GM12878 (cell line): ENCODE measurements around the gene SLC22A12. TPM values are rescaled to one million over a fixed set of nuclear protein-coding genes. Genes with fewer than 3 reads are reported as not detected.

Source experiments
- ATAC-seq: fragments of 200-7000 bp; cut with Tn5 transposase; 3 replicates; pipeline ENCODE4 v1.9.1; 2020; ENCODE audit warnings: mild to moderate bottlenecking, moderate library complexity
- BruUV-seq: library from RNA; stranded (reverse); fragments of 400-500 nt; replicated peaks from 2 replicates; lab custom pipeline; 2021; lab: Mats Ljungman, UMichigan
- CTCF ChIA-PET: fragments of 300-600 bp; sonication (Branson Sonifier 250); formaldehyde crosslinking; extraction: SDS; loops from one replicate; lab custom pipeline; 2021; ENCODE audit warnings: inconsistent platforms; lab: Yijun Ruan, JAX
- POLR2A ChIA-PET: fragments of 350-600 bp; formaldehyde crosslinking; extraction: SDS; loops from one replicate; lab custom pipeline; 2021; ENCODE audit warnings: inconsistent platforms; lab: Charles Lee
- RAD21 ChIA-PET: fragments of 300-600 bp; sonication (Branson Sonifier 250); formaldehyde crosslinking; loops from one replicate; lab custom pipeline; 2023; ENCODE audit warnings: antibody characterized with exemption; ENCODE audit not compliant: unreplicated experiment; lab: Charles Lee
- SMC1A ChIA-PET: fragments of 300-600 bp; sonication (Branson Sonifier 250); formaldehyde crosslinking; loops from one replicate; lab custom pipeline; 2023; ENCODE audit not compliant: unreplicated experiment, uncharacterized antibody; lab: Charles Lee
- DNase-seq: peaks from one replicate; pipeline ENCODE4 v3.0.0-alpha.2; 2011; ENCODE audit warnings: low read depth, low spot score
- FAIRE-seq: peaks from 3 replicates; lab custom pipeline; 2011; peaks lifted over from hg19 to GRCh38; lab: Jason Lieb, UNC
- H2AFZ ChIP-seq: 2 replicates; pipeline ENCODE4 v1.6.0; 2011; ENCODE audit warnings: low read depth, low read length, control low read depth; ENCODE audit not compliant: control insufficient read depth
- H3K27ac ChIP-seq: 2 replicates; pipeline ENCODE4 v1.5.1; 2011; ENCODE audit warnings: control low read depth; ENCODE audit not compliant: control insufficient read depth, insufficient read depth
- H3K27me3 ChIP-seq, 2 experiments: replicated peaks in 1 of 2; 2 replicates each; pipeline versions ENCODE4 v1.6.0 to v1.6.1; 2011; ENCODE audit warnings: low read length in 1 of 2; ENCODE audit not compliant: control insufficient read depth in 2 of 2, insufficient read depth in 2 of 2
- H3K36me3 ChIP-seq, 2 experiments: 2 replicates each; pipeline ENCODE4 v1.5.1; 2011; ENCODE audit warnings: low read length in 1 of 2; ENCODE audit not compliant: control insufficient read depth in 2 of 2, insufficient read depth in 2 of 2
- H3K4me1 ChIP-seq: 2 replicates; pipeline ENCODE4 v1.6.1; 2011; ENCODE audit warnings: mild to moderate bottlenecking, low read length, moderate library complexity, mixed read lengths; ENCODE audit not compliant: control insufficient read depth, insufficient read depth
- H3K4me2 ChIP-seq: 2 replicates; pipeline ENCODE4 v1.6.0; 2011; ENCODE audit warnings: control low read depth; ENCODE audit not compliant: control insufficient read depth, insufficient read depth
- H3K4me3 ChIP-seq: fragments of 200-600 bp; sonication (generic); 2 replicates; pipeline ENCODE4 v1.5.1; 2016
- H3K79me2 ChIP-seq: 2 replicates; pipeline ENCODE4 v1.6.0; 2011; ENCODE audit warnings: low read length; ENCODE audit not compliant: control insufficient read depth, insufficient read depth
- H3K9ac ChIP-seq: 2 replicates; pipeline ENCODE4 v1.8.0; 2011; ENCODE audit warnings: low read length, control low read depth, mixed read lengths; ENCODE audit not compliant: control insufficient read depth, insufficient read depth
- H3K9me3 ChIP-seq: replicated peaks from 3 replicates; pipeline ENCODE4 v1.5.1; 2011; ENCODE audit warnings: mild to moderate bottlenecking, low read length; ENCODE audit not compliant: control insufficient read depth, insufficient read depth
- H4K20me1 ChIP-seq: 2 replicates; pipeline ENCODE4 v1.6.0; 2011; ENCODE audit not compliant: control insufficient read depth, insufficient read depth
- ASH2L ChIP-seq: fragments of 300-600, 200-600 bp; sonication (generic); IDR thresholded peaks from 2 replicates; pipeline ENCODE4 v1.6.1; 2017; ENCODE audit warnings: low read depth, mild to moderate bottlenecking, borderline replicate concordance
- CBX3 ChIP-seq: fragments of 200-600 bp; sonication (generic); IDR thresholded peaks from 2 replicates; pipeline ENCODE4 v1.6.1; 2016; ENCODE audit warnings: low read depth, borderline replicate concordance
- CHD2 ChIP-seq: IDR thresholded peaks from 2 replicates; pipeline ENCODE4 v1.6.1; 2011; ENCODE audit warnings: low read depth, low read length, improper control_type of control experiment, borderline replicate concordance
- ESRRA ChIP-seq: IDR thresholded peaks from 2 replicates; pipeline ENCODE4 v1.6.1; 2012; ENCODE audit warnings: mild to moderate bottlenecking, low read length, improper control_type of control experiment
- FOS ChIP-seq: IDR thresholded peaks from 3 replicates; pipeline ENCODE4 v1.6.1; 2011; ENCODE audit warnings: borderline replicate concordance; ENCODE audit not compliant: insufficient read length; ENCODE audit errors: extremely low read depth
- IKZF1 ChIP-seq: fragments of 450-650 bp; conservative IDR thresholded peaks from 2 replicates; pipeline ENCODE4 v1.6.1; 2017; ENCODE audit warnings: antibody characterized with exemption, mild to moderate bottlenecking
- MYB ChIP-seq: fragments of 150-350 bp; IDR thresholded peaks from 2 replicates; pipeline ENCODE4 v1.6.1; 2014; ENCODE audit warnings: mild to moderate bottlenecking, low read depth, low read length, borderline replicate concordance
- NKRF ChIP-seq: fragments of 450-650 bp; conservative IDR thresholded peaks from 2 replicates; pipeline ENCODE4 v1.6.1; 2017; ENCODE audit warnings: mild to moderate bottlenecking, moderate library complexity
- NR2C1 ChIP-seq: fragments of 450-650 bp; IDR thresholded peaks from 2 replicates; pipeline ENCODE4 v1.6.1; 2017; ENCODE audit warnings: antibody characterized with exemption, mild to moderate bottlenecking, moderate library complexity
- SMAD5 ChIP-seq: IDR thresholded peaks from 2 replicates; pipeline ENCODE4 v1.6.1; 2016; ENCODE audit warnings: antibody characterized with exemption, low read depth
- SRF ChIP-seq, 2 experiments: IDR thresholded peaks; 2 replicates each; pipeline ENCODE4 v1.6.1; 2011; ENCODE audit warnings: low read depth in 2 of 2, low read length in 2 of 2, mild to moderate bottlenecking in 1 of 2, moderate library complexity in 1 of 2
- SUPT20H ChIP-seq: IDR thresholded peaks from 2 replicates; pipeline ENCODE4 v1.6.1; 2011; ENCODE audit warnings: low read depth, mild to moderate bottlenecking, low read length, moderate library complexity, borderline replicate concordance; ENCODE audit not compliant: control insufficient read depth
- TARDBP ChIP-seq: IDR thresholded peaks from 2 replicates; pipeline ENCODE4 v1.6.1; 2016; ENCODE audit warnings: borderline replicate concordance
- YBX1 ChIP-seq: fragments of 450-650 bp; IDR thresholded peaks from 2 replicates; pipeline ENCODE4 v1.6.1; 2016; ENCODE audit warnings: antibody characterized with exemption
- ZNF622 ChIP-seq: fragments of 450-650 bp; IDR thresholded peaks from 2 replicates; pipeline ENCODE4 v1.6.1; 2017; ENCODE audit warnings: mild to moderate bottlenecking, inconsistent platforms
- WGBS: methylation state at CpG from one replicate; pipeline ENCODE4 v1.1.6; 2016; ENCODE audit warnings: low lambda C conversion rate; ENCODE audit not compliant: insufficient replicate concordance, insufficient coverage; ENCODE audit errors: missing lambda C conversion rate; 5-methylcytosine and 5-hydroxymethylcytosine counted together
- in situ Hi-C: fragments of 300-500 bp; cut with MboI; formaldehyde crosslinking; loops from 9 replicates; pipeline ENCODE4 v1.14.3; 2018; ENCODE audit warnings: mixed read lengths
- intact Hi-C: fragments of 100-400 bp; cut with micrococcal nuclease; formaldehyde crosslinking; loops from one replicate; pipeline ENCODE4 v1.14.2; 2022; ENCODE audit not compliant: unreplicated experiment
- polyA plus RNA-seq, 11 experiments: library from polyadenylated mRNA; depleted of rRNA in 4 of 11; unstranded in 6 of 11; stranded (reverse) in 5 of 11; fragments of >200 nt; fragmentation: Nextera tagmentation in 4 of 11; fragmentation: Illumina TruSeq in 1 of 11; extraction: Ambion mirVana in 4 of 11; extraction: Trizol in 1 of 11; gene quantifications; 1 replicate in 1 of 11; 2 replicates in 10 of 11; pipeline versions ENCODE4 v1.2.1 to v1.2.3, GENCODE V29; 2011 to 2016; ENCODE audit warnings: inconsistent platforms in 2 of 11, missing spikeins in 2 of 11, low read depth in 1 of 11
- total RNA-seq, 4 experiments: library from RNA; depleted of rRNA in 3 of 4; stranded (reverse); fragments of >200 nt in 3 of 4; fragmentation: Illumina TruSeq in 1 of 4; extraction: Trizol in 1 of 4; gene quantifications; 2 replicates each; pipeline versions ENCODE4 v1.2.1 to v1.2.3, GENCODE V29; 2013 to 2021
- TF ChIP-seq, protein P1 (sequence below): fragments of 450-650 bp; IDR thresholded peaks from 2 replicates; pipeline ENCODE4 v1.6.1; 2017; ENCODE audit warnings: borderline replicate concordance
- TF ChIP-seq, protein P2 (sequence below): fragments of 450-650 bp; IDR thresholded peaks from 2 replicates; pipeline ENCODE4 v1.6.1; 2017; ENCODE audit warnings: mild to moderate bottlenecking, low read depth, inconsistent platforms; ENCODE audit not compliant: poor library complexity, severe bottlenecking

Gene SLC22A12
- total and polyA plus RNA-seq, 10 of the 15 experiments (the other 5 are each of a cell fraction or from before 2014, with no cell fraction given), result not detected

- ATAC-seq (no peak), DNase-seq (no peak), FAIRE-seq (no peak)
- WGBS, result 61% methylated on average over 26 of the region's 34 CpGs
- H3K79me2 ChIP-seq, result no peaks in the 10 kb centered on the region
- intact Hi-C loops (no loop called here), in situ Hi-C loops (loop anchor here (5.0 kb wide), 1 partner anchor 49 kb away; no protein-coding TSS in a partner anchor)
- no peak overlapping the region for H3K4me2 ChIP-seq
- H3K36me3 ChIP-seq, result no peaks in the 10 kb centered on the region
- ChIA-PET CTCF (no interaction called here), RAD21 (no interaction called here), POLR2A (no interaction called here), SMC1A (no interaction called here)
- H3K4me3 ChIP-seq, result no peak overlapping the region
- no peak overlapping the region for H3K27ac ChIP-seq
- no peak overlapping the region for H2AFZ ChIP-seq
- H3K9me3 ChIP-seq, result no peaks in the 10 kb centered on the region
- no TSS peak for BruUV-seq
- no peaks in the 10 kb centered on the region for H4K20me1 ChIP-seq
- TF ChIP-seq IKZF1 (no peak), NR2C1 (no peak), TARDBP (no peak), CBX3 (no peak), ASH2L (no peak), NKRF (no peak), FOS (no peak), SRF (IDR thresholded peaks at IDR 0.05; ENCODE audit: low read depth in 2 of 2, low read length in 2 of 2) (no peak), CHD2 (no peak), SMAD5 (no peak), ESRRA (no peak), SUPT20H (no peak), YBX1 (no peak), MYB (no peak), ZNF622 (no peak)
- TF ChIP-seq, protein P1, sequence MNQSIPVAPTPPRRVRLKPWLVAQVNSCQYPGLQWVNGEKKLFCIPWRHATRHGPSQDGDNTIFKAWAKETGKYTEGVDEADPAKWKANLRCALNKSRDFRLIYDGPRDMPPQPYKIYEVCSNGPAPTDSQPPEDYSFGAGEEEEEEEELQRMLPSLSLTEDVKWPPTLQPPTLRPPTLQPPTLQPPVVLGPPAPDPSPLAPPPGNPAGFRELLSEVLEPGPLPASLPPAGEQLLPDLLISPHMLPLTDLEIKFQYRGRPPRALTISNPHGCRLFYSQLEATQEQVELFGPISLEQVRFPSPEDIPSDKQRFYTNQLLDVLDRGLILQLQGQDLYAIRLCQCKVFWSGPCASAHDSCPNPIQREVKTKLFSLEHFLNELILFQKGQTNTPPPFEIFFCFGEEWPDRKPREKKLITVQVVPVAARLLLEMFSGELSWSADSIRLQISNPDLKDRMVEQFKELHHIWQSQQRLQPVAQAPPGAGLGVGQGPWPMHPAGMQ, result no peak
- TF ChIP-seq, protein P2, sequence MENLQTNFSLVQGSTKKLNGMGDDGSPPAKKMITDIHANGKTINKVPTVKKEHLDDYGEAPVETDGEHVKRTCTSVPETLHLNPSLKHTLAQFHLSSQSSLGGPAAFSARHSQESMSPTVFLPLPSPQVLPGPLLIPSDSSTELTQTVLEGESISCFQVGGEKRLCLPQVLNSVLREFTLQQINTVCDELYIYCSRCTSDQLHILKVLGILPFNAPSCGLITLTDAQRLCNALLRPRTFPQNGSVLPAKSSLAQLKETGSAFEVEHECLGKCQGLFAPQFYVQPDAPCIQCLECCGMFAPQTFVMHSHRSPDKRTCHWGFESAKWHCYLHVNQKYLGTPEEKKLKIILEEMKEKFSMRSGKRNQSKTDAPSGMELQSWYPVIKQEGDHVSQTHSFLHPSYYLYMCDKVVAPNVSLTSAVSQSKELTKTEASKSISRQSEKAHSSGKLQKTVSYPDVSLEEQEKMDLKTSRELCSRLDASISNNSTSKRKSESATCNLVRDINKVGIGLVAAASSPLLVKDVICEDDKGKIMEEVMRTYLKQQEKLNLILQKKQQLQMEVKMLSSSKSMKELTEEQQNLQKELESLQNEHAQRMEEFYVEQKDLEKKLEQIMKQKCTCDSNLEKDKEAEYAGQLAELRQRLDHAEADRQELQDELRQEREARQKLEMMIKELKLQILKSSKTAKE, result no peak
- H3K27me3 ChIP-seq, result peaks cover 0 to 2% of the 10 kb centered on the region in 2 experiments; a peak in 2 of 4 replicates
- no peak overlapping the region for H3K9ac ChIP-seq
- H3K4me1 ChIP-seq, result no peaks in the 10 kb centered on the region
Measured at GRCh38 chr11:64568041-64568571, 22.9 kb upstream of the SLC22A12 start.
